ENCODE data around the gene ADNP2. TPM values are rescaled to one million over a fixed set of nuclear protein-coding genes. Genes with fewer than 3 reads are reported as not detected.

The ADNP2 gene
- total RNA-seq, 1 donor from 2014 or later = 17.7 TPM

DNA sequence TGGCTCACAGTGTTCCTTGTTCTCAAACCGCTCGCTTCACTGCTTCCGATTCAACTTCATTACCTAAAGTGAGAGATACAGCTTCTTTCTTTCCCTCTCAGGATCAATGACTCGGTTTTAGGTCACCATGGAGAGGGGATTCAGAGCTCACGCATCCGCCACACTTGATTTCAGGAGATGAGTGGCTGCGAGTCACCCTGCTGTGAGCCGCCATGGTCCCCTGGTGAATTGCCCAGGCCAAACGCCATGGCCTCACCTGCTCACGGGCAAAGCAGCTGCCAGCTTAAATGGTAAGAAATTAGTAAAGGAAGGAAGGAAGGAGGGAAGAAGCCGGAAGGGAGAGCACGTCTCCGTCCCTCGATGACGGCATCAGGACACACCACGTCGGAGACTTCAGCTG lies 60.5 kb downstream of the ADNP2 start:
- DNase-seq (ENCODE audit: low read depth, low spot score) = no peak

GRCh38 chr18:80170395-80171053 lies 61.5 kb downstream of the ADNP2 start:
- no peak for DNase-seq (ENCODE audit: low read depth, low spot score)

DNA sequence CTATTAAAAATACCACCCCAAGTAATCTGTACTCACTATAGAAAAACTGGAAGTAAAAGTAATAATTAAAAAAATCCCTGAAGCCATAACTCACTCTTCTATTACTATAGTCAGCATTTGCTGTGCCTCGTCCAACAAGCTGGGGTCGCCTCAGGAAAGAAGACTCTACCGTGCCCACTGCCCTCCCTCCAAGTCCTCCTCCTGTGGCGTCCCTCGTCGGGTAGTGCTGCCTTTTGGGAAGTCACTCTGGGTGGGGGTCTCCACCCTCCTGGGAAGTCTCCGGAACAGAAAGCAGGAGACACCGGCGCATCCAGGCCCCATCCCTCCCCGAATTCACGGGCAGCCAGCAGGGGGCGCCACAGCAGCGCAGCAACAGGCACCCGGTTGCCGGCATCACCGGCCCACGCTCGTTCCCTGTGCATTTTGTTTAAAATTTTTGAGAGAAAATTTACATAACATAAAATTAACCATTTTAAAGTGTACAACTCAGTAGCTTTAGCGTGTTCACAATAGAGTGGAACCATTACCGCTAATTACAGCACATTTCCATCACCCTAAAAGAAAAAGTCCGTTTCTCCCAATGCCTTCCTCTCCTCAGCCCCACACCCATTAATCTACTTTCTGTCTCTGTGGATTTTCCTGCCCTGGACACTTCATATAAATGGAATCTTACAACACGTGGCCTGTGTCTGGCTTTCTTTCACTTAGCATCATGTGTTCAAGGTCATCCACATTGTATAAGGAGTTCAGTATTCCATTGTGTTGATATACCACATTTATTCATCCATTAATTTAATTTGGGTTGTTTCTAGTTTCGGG lies 62.2 kb downstream of the ADNP2 start:
- no peak for DNase-seq (ENCODE audit: low read depth, low spot score)

DNA sequence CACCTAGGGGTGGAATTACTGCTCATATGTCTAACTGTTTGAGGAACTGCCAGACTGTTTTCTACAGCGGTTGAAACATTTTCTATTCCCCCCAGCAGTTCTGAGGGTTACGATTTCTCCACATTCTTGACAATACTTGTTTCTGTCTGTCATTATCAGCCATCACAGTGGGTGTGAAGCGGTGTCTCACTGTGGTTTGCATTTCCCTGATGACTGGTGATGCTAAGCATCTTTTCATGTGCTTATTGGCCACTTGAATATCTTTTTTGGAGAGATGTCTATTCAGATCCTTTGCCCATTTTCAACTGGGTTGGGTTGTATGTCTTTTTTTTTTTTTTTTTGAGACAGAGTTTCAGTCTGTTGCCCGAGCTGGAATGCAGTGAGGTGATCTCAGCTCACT lies 63.0 kb downstream of the ADNP2 start:
- no peak for DNase-seq (ENCODE audit: low read depth, low spot score)

DNA sequence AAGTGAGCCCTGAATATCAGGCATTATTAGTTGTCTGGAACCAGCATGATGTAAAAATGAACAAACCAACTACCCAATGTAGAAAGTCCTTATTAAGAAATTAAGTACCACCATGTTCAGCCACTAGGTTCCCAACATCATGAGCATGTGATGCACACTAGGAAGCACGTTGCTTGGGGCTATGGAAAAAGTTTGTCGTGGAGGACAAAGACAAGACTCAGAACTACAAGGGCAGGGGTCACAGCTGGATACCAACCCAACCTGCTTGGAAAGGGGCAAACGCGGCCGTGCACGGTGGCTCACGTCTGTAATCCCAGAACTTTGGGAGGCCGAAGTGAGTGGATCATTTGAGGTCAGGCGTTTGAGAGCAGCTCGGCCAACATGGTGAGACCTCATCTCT lies 64.0 kb downstream of the ADNP2 start:
- DNase-seq (ENCODE audit: low read depth, low spot score) = no peak

DNA sequence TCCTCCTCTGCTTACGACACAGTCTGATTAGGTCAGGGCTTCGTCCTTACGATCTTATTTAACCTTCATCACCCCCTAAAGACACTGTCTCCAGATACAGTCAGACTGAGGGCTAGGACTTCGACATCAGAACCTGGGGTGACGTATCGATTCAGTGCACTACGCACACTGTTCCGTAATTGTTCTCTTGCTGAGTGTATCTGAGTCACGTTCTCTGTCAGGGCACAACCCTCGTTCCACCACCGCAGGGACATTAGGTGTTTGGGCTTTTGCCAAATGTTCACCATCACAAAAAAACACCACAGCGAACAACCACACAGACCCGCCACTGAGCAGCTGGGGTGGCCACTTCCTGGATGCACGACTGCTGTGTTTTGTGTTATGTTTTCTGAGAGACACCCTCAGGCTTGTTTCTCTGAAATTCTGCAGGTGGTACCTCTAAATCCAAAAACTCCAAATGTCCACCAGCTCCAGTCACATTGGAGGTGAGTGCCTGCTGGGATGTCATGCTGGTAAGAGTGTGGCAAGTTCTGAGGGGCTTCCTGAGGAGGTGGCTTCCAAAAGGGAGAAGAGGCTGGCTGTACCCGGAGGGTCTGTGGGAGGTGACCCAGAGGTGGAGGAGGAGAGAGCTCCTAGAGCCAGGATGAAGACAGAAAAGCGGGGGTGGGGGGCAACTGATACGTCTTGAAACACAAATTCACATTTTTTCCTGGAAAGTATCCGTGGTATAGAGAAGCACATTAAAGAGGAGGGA lies 66.6 kb downstream of the ADNP2 start:
- no peak for DNase-seq (ENCODE audit: low read depth, low spot score)

GRCh38 chr18:80176334-80177073 lies 67.4 kb downstream of the ADNP2 start:
- DNase-seq (ENCODE audit: low read depth, low spot score) = no peak

DNA sequence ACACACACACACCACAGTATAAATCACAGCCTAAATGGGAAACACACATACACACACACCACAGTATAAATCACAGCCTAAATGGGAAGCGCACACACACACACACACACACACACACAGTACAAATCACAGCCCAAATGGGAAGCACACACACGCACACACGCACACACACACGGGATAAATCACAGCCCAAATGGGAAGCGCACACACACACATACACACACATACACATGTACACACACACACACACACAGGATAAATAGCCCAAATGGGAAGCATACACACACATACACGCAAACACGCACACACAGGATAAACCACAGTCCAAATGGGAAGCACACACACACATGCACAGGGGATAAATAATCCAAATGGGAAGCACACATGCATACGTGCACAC lies 68.1 kb downstream of the ADNP2 start:
- no peak for DNase-seq (ENCODE audit: low read depth, low spot score)

DNA sequence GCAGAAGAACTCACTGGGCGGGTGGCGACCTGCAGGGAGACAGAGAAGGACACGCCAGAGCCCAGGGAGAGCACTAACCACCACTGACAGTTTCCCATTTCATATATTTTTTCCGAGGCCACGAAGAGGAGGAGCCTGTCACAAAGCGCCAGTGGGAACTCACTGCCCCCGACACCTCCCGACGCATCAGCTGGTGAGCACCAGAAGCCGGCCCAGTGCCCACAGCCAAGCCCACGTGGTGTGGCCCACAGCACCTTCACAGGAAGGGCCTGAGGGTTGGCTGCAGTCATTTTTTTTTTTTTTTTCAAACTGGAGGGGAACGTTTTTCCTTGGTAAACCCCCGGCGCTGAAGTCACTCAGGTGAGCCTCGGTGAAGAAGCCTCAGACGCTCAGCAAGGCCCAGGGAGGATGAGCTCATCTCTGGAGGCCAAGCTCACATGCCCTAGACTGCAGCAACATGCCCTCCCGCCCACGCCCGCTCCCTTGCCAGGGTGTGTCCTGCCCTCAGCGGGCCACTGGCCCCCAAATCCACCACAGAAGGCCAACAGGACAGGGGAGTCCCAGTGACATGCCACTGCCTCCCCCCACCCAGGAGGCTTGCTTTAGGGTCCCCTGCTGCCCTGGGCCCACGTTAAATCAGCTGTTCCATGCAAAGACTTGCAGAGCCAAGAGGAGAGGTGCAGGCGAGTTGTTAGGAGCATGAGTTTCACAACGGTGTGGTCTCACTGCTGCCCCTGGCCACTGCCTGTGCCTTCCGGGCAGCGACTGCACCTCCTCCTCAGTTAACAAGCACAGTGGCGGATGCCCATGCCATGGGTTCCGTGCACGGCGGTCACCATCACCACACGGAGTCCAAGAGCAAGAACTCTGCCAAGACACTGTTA lies 70.1 kb downstream of the ADNP2 start:
- no peak for DNase-seq (ENCODE audit: low read depth, low spot score)

DNA sequence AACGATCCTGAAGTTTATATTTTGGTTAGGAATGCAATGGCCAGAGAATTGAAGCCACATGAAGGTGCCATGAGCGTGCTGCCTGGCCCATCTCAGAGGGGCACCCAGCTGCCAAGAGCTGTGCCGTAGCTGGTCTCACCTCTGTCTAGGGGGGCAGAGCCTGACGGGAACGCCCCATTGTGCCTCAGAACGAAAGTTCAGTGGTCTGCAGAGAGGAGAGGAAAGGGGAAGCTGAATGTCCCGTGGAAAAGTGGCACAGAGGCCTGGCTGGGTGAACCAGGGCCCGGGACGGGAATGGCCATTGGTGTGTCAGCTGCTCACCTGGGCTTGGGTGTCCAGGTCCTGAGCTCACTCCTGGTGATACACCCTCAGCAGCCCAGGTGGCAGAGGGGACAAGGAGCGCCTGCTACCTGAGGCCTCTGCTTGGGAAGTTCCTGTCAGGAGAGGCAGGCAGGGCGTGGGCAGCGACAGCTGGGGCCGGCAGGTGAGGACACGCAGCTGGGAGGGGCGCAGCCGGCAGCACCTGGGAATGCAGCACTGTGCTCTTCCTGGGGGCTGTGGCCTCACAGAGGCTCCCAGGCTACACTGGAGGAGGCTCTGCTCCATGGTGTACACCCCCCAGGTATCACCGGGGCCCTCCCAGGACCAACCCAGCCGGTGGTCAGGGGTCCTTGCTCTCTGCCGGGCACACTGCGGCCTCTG lies 70.9 kb downstream of the ADNP2 start:
- no peak for DNase-seq (ENCODE audit: low read depth, low spot score)

DNA sequence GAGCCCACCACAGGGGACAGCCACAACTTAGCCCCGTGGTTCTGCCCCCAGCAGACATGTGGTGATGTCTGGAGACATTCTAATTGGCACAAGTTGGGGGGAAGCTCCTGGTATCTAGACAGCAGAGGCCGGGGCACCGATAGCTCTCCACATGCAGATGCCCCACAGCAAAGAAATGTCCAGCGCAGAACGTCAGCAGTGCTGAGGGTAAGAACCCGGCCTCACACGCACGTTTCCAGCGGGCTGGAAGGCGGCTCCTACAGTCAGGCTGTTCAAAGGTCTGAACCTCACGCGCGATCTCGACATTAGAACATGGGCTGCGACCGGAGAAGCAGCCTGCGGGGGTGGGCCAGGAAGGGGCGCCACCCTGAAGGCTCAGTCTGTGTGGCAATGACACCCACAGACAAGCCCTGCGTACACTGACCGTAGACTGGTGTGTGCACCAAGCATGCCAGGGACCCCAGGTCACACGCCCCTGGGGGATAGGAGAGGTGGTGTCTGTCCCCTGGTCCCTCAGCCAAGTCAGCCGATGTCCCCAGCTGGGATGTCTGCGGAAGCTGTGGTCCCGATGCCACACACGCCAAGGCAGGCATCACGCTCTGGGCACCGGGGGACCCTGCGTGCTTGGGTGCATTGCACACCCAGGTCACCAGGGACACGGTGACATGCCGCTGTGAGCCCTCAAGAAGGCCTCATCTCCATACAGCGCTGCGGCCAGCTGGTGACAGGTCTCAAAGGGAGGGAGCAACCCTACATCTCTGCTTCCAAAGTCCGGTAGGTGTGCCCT lies 71.9 kb downstream of the ADNP2 start:
- no peak for DNase-seq (ENCODE audit: low read depth, low spot score)

GRCh38 chr18:80181642-80182461 lies 72.8 kb downstream of the ADNP2 start:
- no peak for DNase-seq (ENCODE audit: low read depth, low spot score)

- no peak for DNase-seq (ENCODE audit: low read depth, low spot score)
Observed at GRCh38 chr18:80182855-80183254, 73.8 kb downstream of the ADNP2 start.

DNA sequence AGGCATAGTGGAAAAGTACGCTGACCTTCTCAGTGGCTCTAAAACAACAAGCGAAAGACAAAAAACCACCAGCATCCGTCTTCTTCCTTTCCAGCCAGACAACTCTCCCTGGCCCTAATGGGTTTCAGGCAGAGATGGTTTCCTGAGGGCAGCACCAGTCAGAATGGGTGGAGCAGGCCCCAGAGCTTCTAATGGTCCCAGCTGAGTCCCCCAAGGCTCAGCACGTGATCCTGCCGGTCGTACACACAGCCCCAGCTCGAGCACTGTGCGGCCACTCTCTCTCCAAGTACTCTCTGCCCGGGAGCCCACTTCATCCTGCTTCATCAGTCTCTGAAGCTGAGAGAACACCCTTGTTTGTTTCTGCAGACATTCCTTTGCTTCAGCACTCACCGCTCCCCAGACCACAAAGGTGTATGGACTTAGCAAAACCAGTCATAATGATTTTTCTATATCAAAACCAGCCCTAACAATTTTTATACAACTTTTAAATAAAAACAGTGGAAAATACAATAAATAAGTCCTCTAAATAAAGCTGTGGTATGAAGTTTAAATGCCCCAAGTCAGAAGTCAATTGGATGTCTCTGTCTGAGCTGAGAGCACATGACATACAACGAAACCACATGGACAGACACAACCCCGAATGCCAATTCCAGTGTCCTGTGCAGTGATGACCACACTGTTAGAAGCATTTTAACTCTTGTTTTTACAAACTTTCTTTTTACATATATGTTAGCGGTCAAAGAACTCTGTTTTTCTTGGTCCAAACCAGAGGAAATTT lies 74.4 kb downstream of the ADNP2 start:
- DNase-seq (ENCODE audit: low read depth, low spot score) = no peak

DNA sequence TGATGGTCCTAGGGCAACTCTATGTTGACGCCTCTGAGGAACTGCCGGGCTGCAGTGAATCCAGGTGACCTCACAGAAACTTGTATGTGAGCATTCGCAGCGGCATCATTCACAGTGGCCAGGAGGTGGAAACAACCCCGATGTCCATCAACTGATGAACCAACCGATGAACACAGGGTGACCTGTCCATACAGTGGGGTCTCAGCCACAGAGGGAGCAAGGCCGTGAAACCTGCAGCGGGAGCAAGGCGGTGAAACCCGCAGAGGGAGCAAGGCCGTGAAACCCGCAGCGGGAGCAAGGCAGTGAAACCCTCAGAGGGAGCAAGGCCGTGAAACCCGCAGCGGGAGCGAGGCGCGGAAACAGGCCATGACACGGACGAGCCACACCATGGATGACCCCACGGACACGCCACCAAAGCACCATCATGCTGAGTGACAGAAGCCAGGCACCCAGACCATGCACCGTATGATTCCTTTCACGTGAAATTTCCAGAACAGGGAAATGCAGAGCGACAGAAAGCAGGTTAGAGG lies 75.2 kb downstream of the ADNP2 start:
- DNase-seq (ENCODE audit: low read depth, low spot score) = no peak

GRCh38 chr18:80185545-80185944 lies 76.5 kb downstream of the ADNP2 start:
- DNase-seq (ENCODE audit: low read depth, low spot score) = no peak

DNA sequence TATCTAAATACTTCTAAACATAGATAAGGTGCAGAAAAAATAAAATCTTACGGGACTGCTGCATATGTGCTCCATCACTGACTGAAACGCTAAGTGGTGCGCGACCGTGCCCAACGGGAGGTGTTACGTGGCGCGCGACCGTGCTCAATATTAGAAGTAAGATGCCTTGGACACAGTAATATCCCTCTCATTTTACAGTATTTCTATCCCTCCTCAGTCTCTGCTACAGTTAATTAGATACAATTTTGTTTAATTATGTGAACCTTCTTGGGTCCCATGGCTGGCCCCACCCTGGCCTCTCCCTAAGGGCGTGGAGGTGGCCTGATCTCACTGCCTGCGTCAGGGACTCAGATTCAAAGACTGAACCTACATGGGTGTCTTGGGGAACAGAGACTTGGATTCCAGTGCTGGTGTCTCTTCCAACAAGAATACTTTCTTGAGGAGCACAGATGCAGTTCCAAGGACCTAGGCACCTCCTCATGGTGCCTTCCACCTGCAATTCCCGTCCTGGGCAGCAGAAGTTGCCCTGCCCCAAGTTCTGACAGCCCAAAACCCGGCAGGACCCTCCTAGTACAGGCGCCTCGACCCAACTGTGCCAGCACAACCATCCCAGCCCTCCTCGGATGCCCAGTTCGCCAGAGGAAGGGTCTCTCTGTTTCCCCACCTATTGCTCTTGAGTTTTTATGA lies 79.0 kb downstream of the ADNP2 start:
- DNase-seq (ENCODE audit: low read depth, low spot score) = no peak

All from pulmonary artery endothelial cell (primary cell).